Esophagus (tissue), 2 donors: ENCODE results near the gene EIF4G3. TPM values are rescaled to one million over a fixed set of nuclear protein-coding genes. Genes with fewer than 3 reads are reported as not detected.

Experiments used
- H3K27ac ChIP-seq, 2 donors: one replicate each; pipeline ENCODE4 v1.5.1; 2013; ENCODE audit warnings: low read depth in 2 of 2, mild to moderate bottlenecking in 2 of 2, inconsistent platforms in 1 of 2, low read length in 1 of 2, moderate library complexity in 1 of 2
- H3K27me3 ChIP-seq, 2 donors: one replicate each; pipeline ENCODE4 v1.6.1; 2013; ENCODE audit warnings: low read length in 2 of 2, control low read depth in 1 of 2, mild to moderate bottlenecking in 1 of 2; ENCODE audit not compliant: insufficient read depth in 2 of 2, control insufficient read depth in 1 of 2
- H3K36me3 ChIP-seq, 2 donors: one replicate each; pipeline ENCODE4 v1.6.1; 2013; ENCODE audit warnings: low read length in 1 of 2; ENCODE audit not compliant: control insufficient read depth in 2 of 2, insufficient read depth in 2 of 2
- H3K4me1 ChIP-seq, 2 donors: one replicate each; pipeline ENCODE4 v1.6.1; 2013; ENCODE audit warnings: low read length in 1 of 2; ENCODE audit not compliant: control insufficient read depth in 2 of 2, insufficient read depth in 2 of 2
- H3K4me3 ChIP-seq, 2 donors: one replicate each; pipeline ENCODE4 v1.5.1; 2013; ENCODE audit warnings: low read length in 2 of 2, mild to moderate bottlenecking in 2 of 2, low read depth in 1 of 2, moderate library complexity in 1 of 2
- H3K9me3 ChIP-seq, 2 donors: one replicate each; pipeline ENCODE4 v1.6.1; 2013; ENCODE audit warnings: mild to moderate bottlenecking in 2 of 2, low read depth in 1 of 2, low read length in 1 of 2, moderate library complexity in 1 of 2; ENCODE audit not compliant: control insufficient read depth in 2 of 2, insufficient read depth in 1 of 2
- WGBS, 2 donors: extraction: QIAGEN DNeasy Blood & Tissue Kit; methylation state at CpG; one replicate each; pipeline ENCODE4 v1.1.7; 2013; 5-methylcytosine and 5-hydroxymethylcytosine counted together
- polyA plus RNA-seq, 2 donors: library from polyadenylated mRNA; stranded (reverse); fragments of 200-250 nt; gene quantifications; one replicate each; pipeline ENCODE4 v1.2.3, GENCODE V29; 2013
- donor health status: healthy with polysubstance abuse.
- donor health status: Bipolar disorder and iron deficiency.

The EIF4G3 gene
- polyA plus RNA-seq, 2 donors: 15.7 to 22.3 TPM

GRCh38 chr1:21157868-21158267 is 18.8 kb downstream of the EIF4G3 start:
- no peaks in the 10 kb centered on the region for H3K27me3 ChIP-seq
- 56 to 62% methylated on average over 3 of the region's 3 CpGs for WGBS, 2 donors
- no peaks in the 10 kb centered on the region for H3K9me3 ChIP-seq

GRCh38 chr1:21157054-21157453 is 19.6 kb downstream of the EIF4G3 start:
- WGBS, 2 donors: 85 to 90% methylated on average over 3 of the region's 3 CpGs
- no peak overlapping the region for H3K4me3 ChIP-seq
- no peaks in the 10 kb centered on the region for H3K4me1 ChIP-seq
- no peak overlapping the region for H3K27ac ChIP-seq
- H3K36me3 ChIP-seq: peaks cover 0 to 2% of the 10 kb centered on the region in 2 donors
- H3K9me3 ChIP-seq: no peaks in the 10 kb centered on the region
- H3K27me3 ChIP-seq: no peaks in the 10 kb centered on the region

More at GRCh38 chr1:21157868-21158267, 18.8 kb downstream of the EIF4G3 start:
- Histone ChIP-seq H3K36me3 (peaks cover 0 to 2% of the 10 kb centered on the region in 2 donors), H3K4me1 (no peaks in the 10 kb centered on the region), H3K27ac (no peak overlapping the region), H3K4me3 (no peak overlapping the region)

GRCh38 chr1:21156019-21156418 is 20.7 kb downstream of the EIF4G3 start:
- Histone ChIP-seq H3K4me1 (no peaks in the 10 kb centered on the region), H3K36me3 (peaks cover 0 to 2% of the 10 kb centered on the region in 2 donors), H3K9me3 (no peaks in the 10 kb centered on the region), H3K27me3 (no peaks in the 10 kb centered on the region), H3K4me3 (no peak overlapping the region), H3K27ac (no peak overlapping the region)
- WGBS, 2 donors: 87 to 91% methylated on average over 6 of the region's 6 CpGs

GRCh38 chr1:21154717-21155116 is 22.0 kb downstream of the EIF4G3 start:
- H3K27me3 ChIP-seq: no peaks in the 10 kb centered on the region
- WGBS, 2 donors: 82 to 88% methylated on average over 3 of the region's 3 CpGs
- H3K4me1 ChIP-seq: no peaks in the 10 kb centered on the region
- peaks cover 0 to 2% of the 10 kb centered on the region in 2 donors for H3K36me3 ChIP-seq
- H3K4me3 ChIP-seq: no peak overlapping the region
- H3K27ac ChIP-seq: no peak overlapping the region
- H3K9me3 ChIP-seq: no peaks in the 10 kb centered on the region

- no peak overlapping the region for H3K4me3 ChIP-seq
- H3K27ac ChIP-seq: no peak overlapping the region
- H3K36me3 ChIP-seq: no peaks in the 10 kb centered on the region
- WGBS, 2 donors: 87 to 88% methylated on average over 6 of the region's 6 CpGs
- no peaks in the 10 kb centered on the region for H3K4me1 ChIP-seq
- H3K27me3 ChIP-seq: no peaks in the 10 kb centered on the region
- no peaks in the 10 kb centered on the region for H3K9me3 ChIP-seq
Measured at GRCh38 chr1:21153388-21153787, 23.3 kb downstream of the EIF4G3 start.

- Histone ChIP-seq H3K27me3 (no peaks in the 10 kb centered on the region), H3K36me3 (no peaks in the 10 kb centered on the region), H3K9me3 (no peaks in the 10 kb centered on the region), H3K4me1 (no peaks in the 10 kb centered on the region), H3K27ac (no peak overlapping the region), H3K4me3 (no peak overlapping the region)
- 66% methylated on average over 4 of the region's 4 CpGs for WGBS, 2 donors
Measured at GRCh38 chr1:21152423-21153100, 24.1 kb downstream of the EIF4G3 start.

GRCh38 chr1:21149855-21150432 is 26.8 kb downstream of the EIF4G3 start:
- H3K4me3 ChIP-seq: no peak overlapping the region
- H3K9me3 ChIP-seq: no peaks in the 10 kb centered on the region
- peaks cover 0 to 3% of the 10 kb centered on the region in 2 donors for H3K36me3 ChIP-seq
- no peaks in the 10 kb centered on the region for H3K27me3 ChIP-seq
- peak overlapping the region; percentile 76 to 81 for H3K27ac ChIP-seq
- WGBS, 2 donors: 63 to 66% methylated on average over 3 of the region's 3 CpGs
- H3K4me1 ChIP-seq: no peaks in the 10 kb centered on the region

GRCh38 chr1:21149430-21149854 is 27.3 kb downstream of the EIF4G3 start:
- 32 to 37% methylated on average over 3 of the region's 3 CpGs for WGBS, 2 donors
- Histone ChIP-seq H3K27ac (peak overlapping the region; percentile 76 to 81), H3K9me3 (no peaks in the 10 kb centered on the region), H3K36me3 (peaks cover 0 to 3% of the 10 kb centered on the region in 2 donors), H3K27me3 (no peaks in the 10 kb centered on the region), H3K4me1 (no peaks in the 10 kb centered on the region), H3K4me3 (no peak overlapping the region)

GRCh38 chr1:21143752-21144151 is 32.9 kb downstream of the EIF4G3 start:
- 96 to 100% methylated on average over 2 of the region's 2 CpGs for WGBS, 2 donors

GRCh38 chr1:21143138-21143537 is 33.6 kb downstream of the EIF4G3 start:
- Histone ChIP-seq H3K27ac (no peak overlapping the region), H3K4me3 (no peak overlapping the region), H3K9me3 (no peaks in the 10 kb centered on the region), H3K27me3 (no peaks in the 10 kb centered on the region), H3K36me3 (peaks cover 0 to 3% of the 10 kb centered on the region in 2 donors), H3K4me1 (no peaks in the 10 kb centered on the region)
- WGBS, 2 donors: 97 to 98% methylated on average over 4 of the region's 4 CpGs

More at GRCh38 chr1:21143752-21144151, 32.9 kb downstream of the EIF4G3 start:
- Histone ChIP-seq H3K27ac (no peak overlapping the region), H3K4me1 (no peaks in the 10 kb centered on the region), H3K4me3 (no peak overlapping the region), H3K27me3 (no peaks in the 10 kb centered on the region), H3K9me3 (no peaks in the 10 kb centered on the region), H3K36me3 (peaks cover 0 to 3% of the 10 kb centered on the region in 2 donors)
